Measurements from ENCODE around the gene ERICH6.
"Not testable (repeated sequence)": the region's sequence is repeated elsewhere in the genome, so short reads cannot be mapped to it uniquely, and the experiment has no call there.

ERICH6 gene

GRCh38 chr3:150681057-150681456, 22.7 kb downstream of the ERICH6 start:
- no peak for DNase-seq

GRCh38 chr3:150680562-150680961, 23.2 kb downstream of the ERICH6 start:
- DNase-seq, result no peak

- DNase-seq, result no peak
Observed at GRCh38 chr3:150675587-150675986, 28.1 kb downstream of the ERICH6 start.

- no peak for DNase-seq
Observed at GRCh38 chr3:150673966-150674365, 29.8 kb downstream of the ERICH6 start.

- no peak for DNase-seq
Observed at GRCh38 chr3:150666167-150666566, 37.6 kb downstream of the ERICH6 start.

- DNase-seq, result no peak
Observed at GRCh38 chr3:150663461-150663860, 40.3 kb downstream of the ERICH6 start.

GRCh38 chr3:150662410-150663200, 41.1 kb downstream of the ERICH6 start:
- no peak for DNase-seq

- no peak for DNase-seq
Observed at GRCh38 chr3:150656316-150656715, 47.4 kb downstream of the ERICH6 start.

- DNase-seq, result no peak
Observed at GRCh38 chr3:150653110-150653561, 50.6 kb downstream of the ERICH6 start.

GRCh38 chr3:150640256-150640655, 63.5 kb downstream of the ERICH6 start:
- no peak for DNase-seq

GRCh38 chr3:150639262-150639661, 64.5 kb downstream of the ERICH6 start:
- DNase-seq, result no peak

GRCh38 chr3:150636258-150636657, 67.5 kb downstream of the ERICH6 start:
- no peak for DNase-seq

- no peak for DNase-seq
Observed at GRCh38 chr3:150635526-150635925, 68.2 kb downstream of the ERICH6 start.

GRCh38 chr3:150635076-150635475, 68.6 kb downstream of the ERICH6 start:
- no peak for DNase-seq

- DNase-seq, result no peak
Observed at GRCh38 chr3:150631515-150632221, 72.1 kb downstream of the ERICH6 start.

- no peak for DNase-seq
Observed at GRCh38 chr3:150627557-150627956, 76.2 kb downstream of the ERICH6 start.

GRCh38 chr3:150626148-150626930, 77.4 kb downstream of the ERICH6 start:
- DNase-seq, result no peak

- no peak for DNase-seq
Observed at GRCh38 chr3:150623945-150624344, 79.8 kb downstream of the ERICH6 start.

GRCh38 chr3:150622955-150623354, 80.8 kb downstream of the ERICH6 start:
- not testable (repeated sequence) for DNase-seq

- no peak for DNase-seq
Observed at GRCh38 chr3:150620002-150620689, 83.6 kb downstream of the ERICH6 start.

GRCh38 chr3:150613709-150614480, 89.8 kb downstream of the ERICH6 start:
- no peak for DNase-seq

GRCh38 chr3:150613034-150613433, 90.7 kb downstream of the ERICH6 start:
- no peak for DNase-seq
